Measurements from ENCODE around the gene MRPL52.
"Not testable (repeated sequence)": the region's sequence is repeated elsewhere in the genome, so short reads cannot be mapped to it uniquely, and the experiment has no call there.

The MRPL52 gene

DNA sequence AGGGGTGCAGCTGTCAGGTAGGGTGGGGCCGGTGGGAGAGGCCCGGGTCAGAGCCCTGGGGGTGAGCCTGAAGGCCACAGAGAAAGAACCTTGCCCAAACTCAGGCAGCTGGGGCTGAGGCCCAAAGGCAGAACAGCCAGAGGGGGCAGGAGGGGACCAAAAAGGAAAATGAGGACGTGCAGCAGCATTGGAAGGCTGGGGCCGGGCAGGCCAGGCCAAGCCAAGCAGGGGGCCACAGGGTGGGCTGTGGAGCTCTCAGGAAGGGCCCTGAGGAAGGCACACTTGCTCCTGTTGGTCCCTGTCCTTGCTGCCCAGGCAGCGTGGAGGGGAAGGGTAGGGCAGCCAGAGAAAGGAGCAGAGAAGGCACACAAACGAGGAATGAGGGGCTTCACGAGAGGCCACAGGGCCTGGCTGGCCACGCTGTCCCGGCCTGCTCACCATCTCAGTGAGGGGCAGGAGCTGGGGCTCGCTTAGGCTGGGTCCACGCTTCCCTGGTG is 17.2 kb downstream of the MRPL52 start:
- H3K36me3 ChIP-seq (ENCODE audit: insufficient read depth, insufficient read length, low read length) = peaks cover 52% of the 10 kb centered on the region
- peaks cover 11% of the 10 kb centered on the region for H3K4me1 ChIP-seq (ENCODE audit: insufficient read depth, insufficient read length)
- no peak overlapping the region for H3K9ac ChIP-seq (ENCODE audit: insufficient read length, low read depth)
- TF ChIP-seq SUZ12 (IDR thresholded peaks at IDR 0.05; ENCODE audit: extremely low read depth, insufficient read depth, insufficient read length) (no peak), ZNF274 (IDR thresholded peaks at IDR 0.05; ENCODE audit: low read depth, low read length) (no peak), YY1 (IDR thresholded peaks at IDR 0.05; ENCODE audit: insufficient read depth, insufficient read length) (no peak)
- H3K9me3 ChIP-seq (ENCODE audit: insufficient read depth, low read length) = no peaks in the 10 kb centered on the region
- no peak for DNase-seq (ENCODE audit: low read depth, low spot score)
- no peaks in the 10 kb centered on the region for H3K27me3 ChIP-seq (ENCODE audit: insufficient read depth, insufficient read length)
- no peak overlapping the region for H3K4me3 ChIP-seq (ENCODE audit: insufficient read length, low read depth)

DNA sequence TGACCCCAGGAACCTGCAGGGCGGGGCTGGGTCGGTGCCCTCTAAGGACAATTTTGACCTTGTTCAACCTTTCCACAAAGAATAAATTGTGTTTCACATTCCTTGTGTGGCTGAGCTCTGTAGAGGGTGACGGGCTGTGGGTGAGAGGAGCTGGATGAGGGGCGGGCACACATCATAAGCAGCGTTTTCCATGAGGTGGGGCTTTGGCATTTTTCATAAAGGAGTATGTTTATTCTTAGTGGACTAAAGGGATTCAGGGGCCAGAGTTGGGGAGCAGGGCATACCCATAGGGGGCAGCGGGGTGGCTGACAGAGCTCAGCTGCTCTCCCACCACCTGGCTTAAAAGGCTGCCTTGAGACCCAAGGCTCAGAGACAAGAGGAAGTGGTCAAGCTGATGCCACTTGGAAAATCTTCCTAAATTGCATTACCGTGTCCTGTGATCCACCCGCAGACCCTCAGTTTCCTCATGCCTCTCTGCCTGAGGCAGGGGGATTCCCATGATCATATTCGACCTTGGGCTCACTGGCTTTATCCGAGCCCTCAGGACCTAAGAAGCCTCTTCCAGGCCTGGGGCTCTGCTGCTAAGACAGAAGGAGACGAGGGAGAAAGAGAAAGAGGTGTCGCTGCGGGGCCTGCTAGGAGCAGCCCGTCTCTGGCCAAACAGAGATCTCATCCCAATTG is 18.1 kb downstream of the MRPL52 start:
- no peaks in the 10 kb centered on the region for H3K27me3 ChIP-seq (ENCODE audit: insufficient read depth, insufficient read length)
- H3K4me1 ChIP-seq (ENCODE audit: insufficient read depth, insufficient read length) = peaks cover 13% of the 10 kb centered on the region
- H3K9ac ChIP-seq (ENCODE audit: insufficient read length, low read depth) = peak overlapping the region; percentile 1
- TF ChIP-seq YY1 (IDR thresholded peaks at IDR 0.05; ENCODE audit: insufficient read depth, insufficient read length) (no peak), SUZ12 (IDR thresholded peaks at IDR 0.05; ENCODE audit: extremely low read depth, insufficient read depth, insufficient read length) (no peak), ZNF274 (IDR thresholded peaks at IDR 0.05; ENCODE audit: low read depth, low read length) (no peak)
- DNase-seq (ENCODE audit: low read depth, low spot score) = no peak
- H3K36me3 ChIP-seq (ENCODE audit: insufficient read depth, insufficient read length, low read length) = peaks cover 42% of the 10 kb centered on the region
- H3K9me3 ChIP-seq (ENCODE audit: insufficient read depth, low read length) = no peaks in the 10 kb centered on the region
- H3K4me3 ChIP-seq (ENCODE audit: insufficient read length, low read depth) = no peak overlapping the region

DNA sequence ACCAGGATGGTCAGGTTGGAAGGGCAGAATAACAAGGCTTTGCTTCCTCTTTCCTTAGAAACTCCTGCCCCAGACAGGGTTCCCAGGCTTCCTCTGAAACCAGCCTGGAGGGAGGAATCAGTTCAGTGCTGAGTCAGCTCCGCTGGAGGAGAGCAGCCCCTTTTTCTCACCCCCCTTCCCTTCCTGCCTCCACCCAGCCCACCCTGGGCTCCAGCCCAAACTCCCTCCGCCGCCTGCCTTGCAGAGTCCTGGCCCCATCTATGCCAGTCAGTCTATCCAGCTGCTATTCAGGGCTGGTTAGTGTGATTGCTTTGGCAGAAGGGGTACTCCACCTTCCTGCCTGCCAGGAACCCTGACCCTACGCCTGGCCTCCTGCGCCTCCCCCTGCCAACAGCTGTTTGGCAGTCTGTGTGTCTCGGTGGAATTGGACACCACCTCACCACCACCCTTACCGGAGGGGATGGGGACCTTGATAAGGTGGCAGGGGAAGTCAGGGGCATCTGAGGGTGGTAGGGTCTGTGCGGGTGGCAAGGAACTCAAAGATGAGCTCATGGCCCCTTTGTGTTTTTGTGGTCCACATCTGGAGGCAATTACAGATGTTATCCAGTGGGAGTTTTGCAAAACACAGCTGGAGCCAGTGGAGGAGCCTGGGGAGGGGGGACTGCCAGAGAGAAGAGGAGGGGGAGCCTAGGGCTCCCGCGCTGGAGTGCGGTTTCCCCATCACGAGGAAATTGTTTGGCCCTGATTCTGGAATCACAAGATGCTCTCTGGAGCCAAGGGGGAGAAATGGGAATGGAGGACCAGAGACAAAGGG is 18.9 kb downstream of the MRPL52 start:
- H3K36me3 ChIP-seq (ENCODE audit: insufficient read depth, insufficient read length, low read length) = peaks cover 35% of the 10 kb centered on the region
- H3K4me3 ChIP-seq (ENCODE audit: insufficient read length, low read depth) = no peak overlapping the region
- no peak for DNase-seq (ENCODE audit: low read depth, low spot score)
- H3K9ac ChIP-seq (ENCODE audit: insufficient read length, low read depth) = peak overlapping the region; percentile 3
- H3K4me1 ChIP-seq (ENCODE audit: insufficient read depth, insufficient read length) = peaks cover 13% of the 10 kb centered on the region
- TF ChIP-seq ZNF274 (IDR thresholded peaks at IDR 0.05; ENCODE audit: low read depth, low read length) (no peak), YY1 (IDR thresholded peaks at IDR 0.05; ENCODE audit: insufficient read depth, insufficient read length) (no peak), SUZ12 (IDR thresholded peaks at IDR 0.05; ENCODE audit: extremely low read depth, insufficient read depth, insufficient read length) (no peak)
- H3K9me3 ChIP-seq (ENCODE audit: insufficient read depth, low read length) = no peaks in the 10 kb centered on the region
- H3K27me3 ChIP-seq (ENCODE audit: insufficient read depth, insufficient read length) = no peaks in the 10 kb centered on the region

DNA sequence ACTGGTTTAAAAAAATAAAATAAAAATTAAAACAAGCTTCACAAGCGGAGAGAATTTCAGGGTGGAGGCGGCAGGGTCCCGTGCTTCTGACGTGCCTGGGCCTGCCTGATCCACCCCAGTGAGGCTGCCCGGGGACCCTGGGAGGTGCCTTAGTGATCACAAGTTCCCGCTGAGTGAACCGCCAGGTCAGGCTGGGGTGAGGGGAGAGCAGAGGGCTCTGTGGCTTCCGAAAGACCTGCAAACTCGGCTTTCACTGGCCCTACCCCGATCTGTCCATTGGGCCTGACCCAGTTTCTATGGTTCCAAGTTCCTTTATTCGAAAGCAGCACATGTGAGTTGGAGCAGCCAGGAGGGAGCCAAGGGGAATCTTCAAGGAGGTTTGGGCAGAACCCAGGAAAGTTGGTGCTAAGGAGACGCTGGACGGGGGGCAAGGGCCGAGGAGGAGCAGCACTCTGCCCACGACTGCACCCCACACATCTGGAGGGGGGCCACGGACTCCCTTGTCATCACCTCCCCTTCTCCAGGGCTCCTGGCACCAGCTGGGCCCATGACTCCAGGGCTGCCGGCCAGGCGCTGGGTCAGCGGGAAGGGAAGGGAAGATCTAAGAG is 19.6 kb downstream of the MRPL52 start:
- peaks cover 13% of the 10 kb centered on the region for H3K4me1 ChIP-seq (ENCODE audit: insufficient read depth, insufficient read length)
- no peak overlapping the region for H3K9ac ChIP-seq (ENCODE audit: insufficient read length, low read depth)
- DNase-seq (ENCODE audit: low read depth, low spot score) = no peak
- TF ChIP-seq SUZ12 (IDR thresholded peaks at IDR 0.05; ENCODE audit: extremely low read depth, insufficient read depth, insufficient read length) (no peak), YY1 (IDR thresholded peaks at IDR 0.05; ENCODE audit: insufficient read depth, insufficient read length) (no peak), ZNF274 (IDR thresholded peaks at IDR 0.05; ENCODE audit: low read depth, low read length) (no peak)
- peaks cover 30% of the 10 kb centered on the region for H3K36me3 ChIP-seq (ENCODE audit: insufficient read depth, insufficient read length, low read length)
- H3K4me3 ChIP-seq (ENCODE audit: insufficient read length, low read depth) = no peak overlapping the region
- no peaks in the 10 kb centered on the region for H3K27me3 ChIP-seq (ENCODE audit: insufficient read depth, insufficient read length)
- no peaks in the 10 kb centered on the region for H3K9me3 ChIP-seq (ENCODE audit: insufficient read depth, low read length)

DNA sequence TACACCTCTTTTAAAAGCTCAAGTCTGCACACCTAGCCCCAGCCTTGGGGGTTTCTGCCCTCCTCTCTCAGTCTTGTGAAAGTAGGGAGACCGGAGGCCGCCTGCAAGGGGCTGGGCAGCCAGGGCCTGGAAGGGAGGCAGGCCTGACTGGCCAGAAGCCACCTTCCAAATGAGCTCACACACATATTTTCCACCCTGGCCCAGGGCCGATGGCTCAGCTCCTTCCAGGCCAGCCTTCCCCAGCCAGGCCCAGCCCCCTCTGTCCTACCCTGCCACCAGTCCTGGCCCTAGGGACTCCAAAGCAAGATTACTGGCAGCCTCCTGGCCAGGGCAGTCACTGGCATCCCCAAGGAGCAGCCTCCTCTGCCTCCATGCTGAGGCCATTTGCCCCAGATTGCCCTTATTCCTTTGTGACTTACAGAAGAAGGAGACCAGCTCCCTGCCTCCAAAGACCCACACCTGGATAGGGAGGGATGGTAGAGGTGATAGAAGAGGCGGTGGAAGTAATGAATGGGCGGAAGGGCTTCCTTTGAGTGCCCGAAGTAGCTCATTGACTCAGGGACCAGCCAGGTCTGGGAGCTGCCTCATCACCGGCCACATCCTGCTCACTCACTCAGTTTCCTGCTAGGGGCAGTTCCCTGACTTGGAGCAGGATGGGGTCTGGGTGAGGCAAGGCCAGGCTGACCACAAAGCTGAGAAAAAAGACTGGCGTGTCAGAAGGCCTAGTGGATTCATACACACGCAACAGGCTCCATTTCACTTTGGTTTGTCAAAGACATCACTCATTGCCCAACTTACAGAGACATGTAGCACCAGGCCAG is 21.5 kb downstream of the MRPL52 start:
- TF ChIP-seq YY1 (IDR thresholded peaks at IDR 0.05; ENCODE audit: insufficient read depth, insufficient read length) = no peak
- TF ChIP-seq ZNF274 (IDR thresholded peaks at IDR 0.05; ENCODE audit: low read depth, low read length) = no peak
- no peak for TF ChIP-seq SUZ12 (IDR thresholded peaks at IDR 0.05; ENCODE audit: extremely low read depth, insufficient read depth, insufficient read length)
- Histone ChIP-seq H3K36me3 (ENCODE audit: insufficient read depth, insufficient read length, low read length) (peaks cover 12% of the 10 kb centered on the region), H3K27me3 (ENCODE audit: insufficient read depth, insufficient read length) (no peaks in the 10 kb centered on the region), H3K9ac (ENCODE audit: insufficient read length, low read depth) (no peak overlapping the region), H3K9me3 (ENCODE audit: insufficient read depth, low read length) (no peaks in the 10 kb centered on the region), H3K4me3 (ENCODE audit: insufficient read length, low read depth) (no peak overlapping the region), H3K4me1 (ENCODE audit: insufficient read depth, insufficient read length) (peaks cover 13% of the 10 kb centered on the region)
- DNase-seq (ENCODE audit: low read depth, low spot score) = no peak

DNA sequence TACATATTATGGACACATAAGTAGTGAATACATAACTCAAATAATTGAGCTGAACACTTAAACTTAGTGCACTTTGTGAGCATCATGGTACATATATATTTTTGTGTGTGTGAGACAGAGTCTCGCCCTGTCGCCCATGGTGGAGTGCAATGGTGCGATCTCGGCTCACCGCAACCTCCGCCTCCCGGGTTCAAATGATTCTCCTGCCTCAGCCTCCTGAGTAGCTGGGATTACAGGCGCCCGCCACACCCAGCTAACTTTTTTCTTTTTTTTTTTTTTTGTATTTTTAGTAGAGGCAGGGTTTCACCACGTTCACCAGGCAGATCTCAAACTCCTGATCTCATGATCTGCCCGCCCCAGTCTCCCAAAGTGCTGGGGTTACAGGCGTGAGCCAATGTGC is 22.5 kb downstream of the MRPL52 start:
- not testable (repeated sequence) for H3K4me3 ChIP-seq (ENCODE audit: insufficient read length, low read depth); DNase-seq (ENCODE audit: low read depth, low spot score); H3K36me3 ChIP-seq (ENCODE audit: insufficient read depth, insufficient read length, low read length); H3K9me3 ChIP-seq (ENCODE audit: insufficient read depth, low read length); H3K27me3 ChIP-seq (ENCODE audit: insufficient read depth, insufficient read length); H3K9ac ChIP-seq (ENCODE audit: insufficient read length, low read depth)
- peaks cover 11% of the 10 kb centered on the region for H3K4me1 ChIP-seq (ENCODE audit: insufficient read depth, insufficient read length)
